Measurements from ENCODE around the gene SNAP23.

SNAP23 gene

GRCh38 chr15:42495361-42496212 lies at the start of gene SNAP23:
SNAP23 (plus strand) TSS chr15:42495634; CDS start chr15:42511847, 16,213 bp downstream.
- Histone ChIP-seq H3K27ac (peak within 1 kb of the TSS; percentile 93), H3K27me3 (replicated peaks) (no peaks in the 10 kb centered on the region), H3K4me3 (ENCODE audit: low read depth, low read length) (peak within 1 kb of the TSS; percentile 94), H3K36me3 (replicated peaks) (no peaks in the 10 kb centered on the region)
- in situ Hi-C loops (cut with HindIII; ENCODE audit: low pct_ligation_motif_present, low sequenced_read_pairs) = no loop called here
- peak; percentile 95 for DNase-seq
- no peak for TF ChIP-seq CTCF (IDR thresholded peaks at IDR 0.05; ENCODE audit: low read depth, low read length, missing control alignments)

GRCh38 chr15:42447599-42447998 lies 47.8 kb upstream of the SNAP23 start:
- Histone ChIP-seq H3K27me3 (replicated peaks) (no peaks in the 10 kb centered on the region), H3K27ac (no peak overlapping the region), H3K4me3 (ENCODE audit: low read depth, low read length) (no peak overlapping the region), H3K36me3 (replicated peaks) (peaks cover 52% of the 10 kb centered on the region)
- in situ Hi-C loops (cut with HindIII; ENCODE audit: low pct_ligation_motif_present, low sequenced_read_pairs) = no loop called here
- no peak for DNase-seq
- no peak for TF ChIP-seq CTCF (IDR thresholded peaks at IDR 0.05; ENCODE audit: low read depth, low read length, missing control alignments)

GRCh38 chr15:42448281-42448680 lies 47.2 kb upstream of the SNAP23 start:
- Histone ChIP-seq H3K27ac (no peak overlapping the region), H3K4me3 (ENCODE audit: low read depth, low read length) (no peak overlapping the region), H3K27me3 (replicated peaks) (no peaks in the 10 kb centered on the region), H3K36me3 (replicated peaks) (peaks cover 52% of the 10 kb centered on the region)
- in situ Hi-C loops (cut with HindIII; ENCODE audit: low pct_ligation_motif_present, low sequenced_read_pairs) = no loop called here
- no peak for TF ChIP-seq CTCF (IDR thresholded peaks at IDR 0.05; ENCODE audit: low read depth, low read length, missing control alignments)
- DNase-seq = no peak

GRCh38 chr15:42449770-42450424 lies 45.5 kb upstream of the SNAP23 start:
- no peak overlapping the region for H3K27ac ChIP-seq
- no peak for DNase-seq
- peaks cover 43% of the 10 kb centered on the region for H3K36me3 ChIP-seq (replicated peaks)
- no peak for TF ChIP-seq CTCF (IDR thresholded peaks at IDR 0.05; ENCODE audit: low read depth, low read length, missing control alignments)
- no peaks in the 10 kb centered on the region for H3K27me3 ChIP-seq (replicated peaks)
- in situ Hi-C loops (cut with HindIII; ENCODE audit: low pct_ligation_motif_present, low sequenced_read_pairs) = no loop called here
- H3K4me3 ChIP-seq (ENCODE audit: low read depth, low read length) = no peak overlapping the region

- DNase-seq = no peak
- no peaks in the 10 kb centered on the region for H3K27me3 ChIP-seq (replicated peaks)
- H3K36me3 ChIP-seq (replicated peaks) = peaks cover 39% of the 10 kb centered on the region
- in situ Hi-C loops (cut with HindIII; ENCODE audit: low pct_ligation_motif_present, low sequenced_read_pairs) = no loop called here
- no peak for TF ChIP-seq CTCF (IDR thresholded peaks at IDR 0.05; ENCODE audit: low read depth, low read length, missing control alignments)
- no peak overlapping the region for H3K4me3 ChIP-seq (ENCODE audit: low read depth, low read length)
- H3K27ac ChIP-seq = no peak overlapping the region
Measured at GRCh38 chr15:42450425-42450790, 45.0 kb upstream of the SNAP23 start.

Measured in brain microvascular endothelial cell (primary cell).